Stimulated activated CD4-positive, alpha-beta T cell treated with anti-CD3 and anti-CD28 coated beads, Interleukin-4, amount 100 ng/mL, for 1 hour (primary cell): ENCODE results near the gene TMC7.
"Not testable (repeated sequence)": the region's sequence is repeated elsewhere in the genome, so short reads cannot be mapped to it uniquely, and the experiment has no call there.

Experiments used
- DNase-seq: peaks from one replicate; pipeline ENCODE4 v3.0.0-alpha.2; 2020

Gene TMC7

GRCh38 chr16:18984435-18985005, 786 bp downstream of the TMC7 start:
- no peak for DNase-seq

DNA sequence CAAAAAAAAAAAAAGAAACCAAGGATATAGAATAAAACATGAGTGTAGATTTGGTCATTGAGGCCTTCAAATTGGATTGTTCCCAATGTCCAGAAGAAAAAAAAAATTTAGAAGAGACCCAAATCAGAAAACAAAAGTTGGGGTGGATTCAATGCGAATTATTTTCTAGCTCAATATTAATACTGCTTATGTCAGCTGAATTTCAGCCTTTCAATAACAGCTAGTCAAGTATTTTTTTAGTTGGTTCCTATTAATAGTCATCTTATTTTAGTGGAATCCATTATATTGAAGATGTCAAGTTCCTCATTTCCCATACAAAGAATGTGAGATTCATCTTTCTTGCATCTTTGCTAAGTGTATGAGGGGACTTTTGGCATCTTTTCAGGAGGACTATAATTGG, 1.5 kb downstream of the TMC7 start:
- not testable (repeated sequence) for DNase-seq

- not testable (repeated sequence) for DNase-seq
Measured at GRCh38 chr16:18991731-18992130, 8.0 kb downstream of the TMC7 start.

GRCh38 chr16:18993531-18993930, 9.8 kb downstream of the TMC7 start:
- not testable (repeated sequence) for DNase-seq

- DNase-seq: not testable (repeated sequence)
Measured at GRCh38 chr16:18994181-18994580, 10.4 kb downstream of the TMC7 start.

DNA sequence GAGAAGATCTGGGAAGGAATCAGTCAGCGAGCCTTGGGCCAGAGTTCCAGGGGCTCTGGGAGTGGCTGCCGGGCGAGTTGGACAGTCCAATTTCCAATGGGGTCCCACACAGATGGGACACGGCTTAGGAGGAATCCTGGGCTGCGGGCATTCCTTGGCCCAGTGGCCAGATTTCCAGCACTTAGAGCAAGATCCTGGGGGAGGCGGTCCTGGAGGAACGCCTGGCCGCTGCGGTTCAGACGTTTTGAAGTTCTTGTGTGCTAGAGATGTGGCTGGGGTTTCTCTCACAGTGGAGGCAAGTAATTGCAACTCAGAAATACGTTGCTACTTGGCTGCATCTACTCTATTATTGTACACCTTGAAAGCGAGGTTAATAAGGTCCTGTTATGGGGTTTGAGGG, 11.7 kb downstream of the TMC7 start:
- not testable (repeated sequence) for DNase-seq

- DNase-seq: not testable (repeated sequence)
Measured at GRCh38 chr16:18996536-18996935, 12.8 kb downstream of the TMC7 start.

DNA sequence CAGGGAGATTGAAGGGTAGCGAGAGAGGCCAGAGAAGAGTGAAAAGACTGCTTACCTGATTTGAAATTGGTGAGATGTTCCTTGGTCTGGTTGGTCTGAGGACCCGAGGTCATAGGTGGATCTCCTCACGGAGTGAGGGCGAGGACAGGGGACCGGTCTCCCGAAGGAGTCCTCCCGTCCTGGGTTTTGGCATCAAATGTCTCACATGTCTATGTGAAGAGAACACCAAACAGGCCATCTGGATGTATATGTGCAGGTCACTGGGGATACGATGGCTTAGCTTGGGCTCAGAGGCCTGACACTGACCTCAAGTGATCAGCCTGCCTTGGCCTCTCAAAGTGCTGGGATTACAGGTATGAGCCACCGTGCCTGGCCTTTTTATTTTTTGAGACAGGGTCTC, 13.3 kb downstream of the TMC7 start:
- not testable (repeated sequence) for DNase-seq

GRCh38 chr16:18999045-18999393, 15.3 kb downstream of the TMC7 start:
- no peak for DNase-seq

DNA sequence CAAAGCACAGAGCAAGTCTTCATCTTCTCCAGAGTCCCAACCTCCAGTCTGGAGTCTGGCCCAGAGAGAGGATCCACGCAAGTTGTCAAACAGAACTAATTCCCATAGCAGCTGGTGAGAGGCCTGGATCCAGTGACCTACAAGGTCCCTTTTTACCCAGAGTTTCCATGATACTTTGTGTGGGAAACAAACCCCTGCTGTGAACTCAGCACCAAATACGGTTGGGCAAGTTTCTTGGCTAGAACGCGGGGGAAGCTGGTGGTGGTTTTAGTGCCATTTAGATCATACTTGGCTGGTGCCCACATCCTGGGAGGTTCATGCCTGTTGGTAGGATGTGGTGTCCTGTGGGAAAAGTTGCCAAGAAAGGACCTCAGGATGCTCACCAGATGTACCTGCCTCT, 18.1 kb downstream of the TMC7 start:
- DNase-seq: no peak

- no peak for DNase-seq
Measured at GRCh38 chr16:19003935-19004334, 20.2 kb downstream of the TMC7 start.

GRCh38 chr16:19005561-19006445, 22.1 kb downstream of the TMC7 start:
- DNase-seq: no peak

DNA sequence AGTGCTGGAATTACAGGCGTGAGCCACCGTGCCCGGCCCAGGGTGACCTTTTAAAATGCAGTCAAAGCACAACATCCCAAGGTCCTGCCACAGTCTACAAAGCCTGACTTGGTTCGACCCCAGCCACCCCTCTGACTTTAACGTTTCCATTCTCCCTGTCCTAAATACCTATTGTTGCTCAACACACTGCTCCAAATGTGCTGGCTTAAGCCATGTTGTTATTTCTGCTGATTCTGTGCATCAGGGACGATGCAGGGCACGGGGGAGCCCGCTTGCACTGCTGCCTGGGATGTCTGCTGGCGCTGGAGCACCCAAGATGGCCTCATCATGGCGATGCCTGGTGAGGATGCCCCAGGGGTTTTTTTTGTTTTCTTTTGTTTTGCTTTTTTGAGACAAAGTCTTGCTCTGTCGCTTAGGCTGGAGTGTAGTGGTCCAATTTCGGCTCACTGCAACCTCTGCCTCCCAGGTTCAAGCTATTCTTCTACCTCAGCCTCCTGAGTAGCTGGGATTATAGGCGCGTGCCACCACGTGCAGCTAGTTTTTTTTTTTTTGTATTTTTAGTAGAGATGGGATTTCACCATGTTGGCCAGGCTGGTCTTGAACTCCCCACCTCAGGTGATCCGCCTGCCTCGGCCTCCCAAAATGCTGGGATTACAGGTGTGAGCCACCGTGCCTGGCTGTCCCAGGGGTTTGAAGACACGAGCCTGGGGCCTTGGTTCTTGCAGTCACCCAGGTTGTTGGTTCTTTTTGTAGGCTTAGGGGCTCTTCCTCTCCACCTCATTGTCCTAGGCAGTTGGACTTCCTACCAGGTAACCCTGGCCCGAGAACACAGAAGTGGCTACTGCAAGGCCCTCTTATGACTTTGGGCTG, 22.9 kb downstream of the TMC7 start:
- DNase-seq: no peak

- no peak for DNase-seq
Measured at GRCh38 chr16:19008245-19009169, 24.8 kb downstream of the TMC7 start.

GRCh38 chr16:19011169-19011731, 27.5 kb downstream of the TMC7 start:
- DNase-seq: no peak

- DNase-seq: no peak
Measured at GRCh38 chr16:19014461-19014860, 30.7 kb downstream of the TMC7 start.

GRCh38 chr16:19017179-19017578, 33.4 kb downstream of the TMC7 start:
- DNase-seq: no peak

GRCh38 chr16:19020689-19021088, 37.0 kb downstream of the TMC7 start:
- DNase-seq: no peak

DNA sequence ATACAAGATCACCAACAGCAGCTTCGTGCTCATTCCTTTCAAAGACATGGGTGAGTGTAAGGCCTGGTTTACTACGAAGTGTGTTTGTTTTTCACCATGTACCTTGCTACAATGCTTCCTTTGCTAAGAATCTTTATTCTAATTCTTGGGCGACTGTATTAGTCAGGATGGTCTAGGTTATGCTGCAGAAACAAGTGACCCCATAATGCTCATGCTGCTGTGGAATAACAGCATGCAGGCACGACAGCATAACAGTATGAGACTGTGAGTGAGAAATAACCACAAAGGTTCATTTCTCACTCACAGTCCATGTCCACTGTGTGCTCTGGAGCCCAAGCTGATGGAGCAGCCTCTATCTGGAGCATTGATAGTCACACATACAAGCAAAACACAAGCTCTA, 38.0 kb downstream of the TMC7 start:
- DNase-seq: no peak

- no peak for DNase-seq
Measured at GRCh38 chr16:19027416-19027815, 43.7 kb downstream of the TMC7 start.

DNA sequence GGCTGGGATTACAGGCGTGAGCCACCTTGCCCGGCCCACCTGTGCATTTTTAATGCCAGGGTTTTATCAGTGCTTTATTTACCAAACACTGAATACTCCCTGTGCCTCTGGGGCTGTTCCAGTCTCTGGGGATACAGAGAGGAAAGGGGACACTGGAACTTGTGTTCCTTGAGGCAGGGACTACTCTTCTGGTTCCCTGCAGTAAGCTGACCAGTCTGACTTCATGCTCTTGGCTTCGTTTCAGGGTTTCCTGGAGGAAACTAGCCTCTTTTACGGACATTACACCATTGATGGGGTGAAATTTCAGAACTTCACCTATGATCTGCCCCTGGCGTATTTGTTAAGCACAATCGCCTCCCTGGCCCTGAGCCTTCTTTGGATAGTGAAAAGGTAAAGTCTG, 46.2 kb downstream of the TMC7 start:
- no peak for DNase-seq

GRCh38 chr16:19031738-19032137, 48.0 kb downstream of the TMC7 start:
- DNase-seq: no peak
